Esophagus (tissue), 2 donors: Measurements from ENCODE around the gene PDGFD. TPM values are rescaled to one million over a fixed set of nuclear protein-coding genes. Genes with fewer than 3 reads are reported as not detected.

Experiments
- H3K27ac ChIP-seq, 2 donors: one replicate each; pipeline ENCODE4 v1.5.1; 2013; ENCODE audit warnings: low read depth in 2 of 2, mild to moderate bottlenecking in 2 of 2, inconsistent platforms in 1 of 2, low read length in 1 of 2, moderate library complexity in 1 of 2
- H3K27me3 ChIP-seq, 2 donors: one replicate each; pipeline ENCODE4 v1.6.1; 2013; ENCODE audit warnings: low read length in 2 of 2, control low read depth in 1 of 2, mild to moderate bottlenecking in 1 of 2; ENCODE audit not compliant: insufficient read depth in 2 of 2, control insufficient read depth in 1 of 2
- H3K36me3 ChIP-seq, 2 donors: one replicate each; pipeline ENCODE4 v1.6.1; 2013; ENCODE audit warnings: low read length in 1 of 2; ENCODE audit not compliant: control insufficient read depth in 2 of 2, insufficient read depth in 2 of 2
- H3K4me1 ChIP-seq, 2 donors: one replicate each; pipeline ENCODE4 v1.6.1; 2013; ENCODE audit warnings: low read length in 1 of 2; ENCODE audit not compliant: control insufficient read depth in 2 of 2, insufficient read depth in 2 of 2
- H3K4me3 ChIP-seq, 2 donors: one replicate each; pipeline ENCODE4 v1.5.1; 2013; ENCODE audit warnings: low read length in 2 of 2, mild to moderate bottlenecking in 2 of 2, low read depth in 1 of 2, moderate library complexity in 1 of 2
- H3K9me3 ChIP-seq, 2 donors: one replicate each; pipeline ENCODE4 v1.6.1; 2013; ENCODE audit warnings: mild to moderate bottlenecking in 2 of 2, low read depth in 1 of 2, low read length in 1 of 2, moderate library complexity in 1 of 2; ENCODE audit not compliant: control insufficient read depth in 2 of 2, insufficient read depth in 1 of 2
- WGBS, 2 donors: extraction: QIAGEN DNeasy Blood & Tissue Kit; methylation state at CpG; one replicate each; pipeline ENCODE4 v1.1.7; 2013; 5-methylcytosine and 5-hydroxymethylcytosine counted together
- polyA plus RNA-seq, 2 donors: library from polyadenylated mRNA; stranded (reverse); fragments of 200-250 nt; gene quantifications; one replicate each; pipeline ENCODE4 v1.2.3, GENCODE V29; 2013
- donor health status: healthy with polysubstance abuse.
- donor health status: Bipolar disorder and iron deficiency.

The PDGFD gene
- polyA plus RNA-seq, 2 donors = 0.35 to 0.52 TPM

DNA sequence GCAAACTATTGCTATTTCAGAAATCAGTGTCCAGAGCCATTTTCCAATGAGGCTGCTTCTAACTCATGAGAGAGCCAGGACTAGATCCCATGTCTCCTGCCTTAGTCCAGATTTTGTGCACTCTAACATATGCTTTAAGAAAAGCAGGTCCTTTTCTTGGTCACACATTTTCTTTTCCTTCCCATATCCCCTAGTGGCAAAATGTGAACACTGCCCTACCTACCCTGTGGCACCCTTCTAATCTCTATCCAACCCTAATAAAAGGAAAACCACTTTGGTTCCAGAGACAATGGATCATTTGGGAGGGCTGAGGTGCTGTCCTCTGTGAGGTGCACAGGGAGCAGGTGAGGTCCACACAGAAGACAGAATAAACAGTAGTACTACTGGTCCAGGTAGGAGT, 199.6 kb downstream of the PDGFD start:
- no peaks in the 10 kb centered on the region for H3K4me1 ChIP-seq
- H3K9me3 ChIP-seq = no peaks in the 10 kb centered on the region
- no peak overlapping the region for H3K4me3 ChIP-seq
- peaks cover 0 to 3% of the 10 kb centered on the region in 2 donors for H3K27me3 ChIP-seq
- H3K36me3 ChIP-seq = no peaks in the 10 kb centered on the region
- H3K27ac ChIP-seq = no peak overlapping the region

DNA sequence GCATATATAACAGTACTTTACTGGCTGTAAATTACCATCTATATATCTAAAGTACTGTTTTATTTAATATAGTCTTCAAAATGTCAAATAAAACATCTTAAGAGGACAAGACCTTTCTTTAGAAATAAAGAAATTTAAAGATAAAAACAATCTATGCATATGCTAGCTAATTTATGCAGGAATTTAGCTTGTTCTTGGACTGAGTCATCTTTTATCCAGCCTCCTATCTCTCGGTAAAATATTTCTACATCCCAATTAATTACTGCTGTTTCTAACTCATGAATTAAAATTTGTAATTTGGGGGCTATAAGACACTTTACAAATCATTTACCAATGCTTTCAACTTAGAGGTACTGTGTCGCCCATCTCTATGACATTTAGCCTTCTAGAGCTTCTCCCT, 200.3 kb downstream of the PDGFD start:
- Histone ChIP-seq H3K4me1 (no peaks in the 10 kb centered on the region), H3K4me3 (no peak overlapping the region), H3K27me3 (peaks cover 0 to 3% of the 10 kb centered on the region in 2 donors), H3K9me3 (no peaks in the 10 kb centered on the region), H3K36me3 (no peaks in the 10 kb centered on the region), H3K27ac (no peak overlapping the region)
- WGBS, 2 donors = 75 to 86% methylated on average over 2 of the region's 2 CpGs

DNA sequence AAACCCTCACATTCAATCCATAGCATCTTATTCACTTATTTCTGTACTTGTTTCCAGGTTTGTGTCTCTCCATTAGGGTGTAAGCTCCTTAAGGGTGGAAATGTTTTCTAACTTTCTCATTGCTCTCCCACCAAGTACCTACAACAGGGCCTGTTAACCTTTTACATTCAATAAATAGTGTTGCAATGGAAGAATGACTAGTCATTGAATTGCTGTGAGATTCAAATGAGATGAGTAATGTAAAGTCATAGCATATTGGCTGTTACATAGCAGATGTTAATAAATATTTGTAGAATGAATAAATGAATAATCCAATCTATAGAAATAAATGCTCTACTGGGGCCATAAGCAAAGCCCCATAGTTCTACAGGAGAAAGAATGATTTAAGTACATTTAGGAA, 202.9 kb downstream of the PDGFD start:
- H3K4me3 ChIP-seq = no peak overlapping the region
- no peaks in the 10 kb centered on the region for H3K4me1 ChIP-seq
- no peaks in the 10 kb centered on the region for H3K36me3 ChIP-seq
- H3K27me3 ChIP-seq = peaks cover 0 to 3% of the 10 kb centered on the region in 2 donors
- no peak overlapping the region for H3K27ac ChIP-seq
- H3K9me3 ChIP-seq = no peaks in the 10 kb centered on the region

DNA sequence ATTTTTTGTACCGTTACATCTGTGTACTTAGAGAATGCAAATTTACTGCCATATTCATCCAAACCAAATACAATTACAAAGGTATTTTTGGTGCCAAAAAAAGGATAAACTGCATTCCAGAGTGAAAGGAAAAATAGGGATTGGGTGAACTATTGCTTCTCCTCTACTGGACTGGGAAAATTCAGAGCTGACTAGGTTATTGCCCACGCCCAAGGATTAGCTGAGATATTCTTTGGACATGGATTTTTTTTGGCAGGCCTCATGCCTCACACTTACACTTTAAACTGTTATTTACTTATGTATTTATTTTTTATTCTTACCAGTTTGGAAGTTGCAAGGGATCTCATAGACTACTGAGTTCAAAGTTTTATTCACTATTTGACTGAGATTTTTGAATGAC, 203.8 kb downstream of the PDGFD start:
- Histone ChIP-seq H3K4me3 (no peak overlapping the region), H3K27me3 (peaks cover 0 to 3% of the 10 kb centered on the region in 2 donors), H3K36me3 (no peaks in the 10 kb centered on the region), H3K27ac (no peak overlapping the region), H3K4me1 (no peaks in the 10 kb centered on the region), H3K9me3 (no peaks in the 10 kb centered on the region)
- 64 to 75% methylated on average over 2 of the region's 2 CpGs for WGBS, 2 donors

DNA sequence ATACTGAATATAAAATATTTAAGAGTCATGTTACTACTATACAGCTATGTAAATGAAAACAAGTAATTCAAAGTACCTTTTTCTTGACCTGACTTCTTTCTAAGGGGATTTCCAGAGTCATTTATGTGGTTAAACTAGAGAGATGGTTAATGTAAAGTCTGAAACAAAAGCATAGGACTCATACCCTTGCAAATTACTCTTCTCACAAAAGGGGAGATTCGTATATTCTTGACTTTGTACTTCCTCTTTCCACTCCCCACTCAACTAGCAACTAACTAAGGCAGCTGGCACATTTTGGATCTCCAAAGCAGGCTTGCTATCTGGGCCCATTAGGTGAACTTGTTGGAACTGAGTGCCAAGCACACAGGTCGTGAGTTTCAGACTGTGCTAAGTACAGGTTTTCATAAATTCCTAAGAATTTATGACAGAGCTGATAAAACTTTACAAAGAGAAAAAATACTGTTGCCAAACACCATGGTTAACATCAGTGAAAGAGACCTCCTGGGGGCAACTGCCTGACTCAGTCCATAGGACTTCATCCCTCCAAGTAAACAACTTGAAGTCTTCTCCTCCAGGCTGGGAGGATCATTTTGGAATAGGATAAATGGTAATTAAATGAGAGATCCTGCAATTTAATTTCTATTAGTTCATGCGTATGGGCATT, 204.5 kb downstream of the PDGFD start:
- Histone ChIP-seq H3K9me3 (no peaks in the 10 kb centered on the region), H3K36me3 (no peaks in the 10 kb centered on the region), H3K4me3 (no peak overlapping the region), H3K27ac (no peak overlapping the region), H3K4me1 (no peaks in the 10 kb centered on the region), H3K27me3 (peaks cover 0 to 3% of the 10 kb centered on the region in 2 donors)
- WGBS, 2 donors = 59 to 64% methylated on average over 3 of the region's 3 CpGs

DNA sequence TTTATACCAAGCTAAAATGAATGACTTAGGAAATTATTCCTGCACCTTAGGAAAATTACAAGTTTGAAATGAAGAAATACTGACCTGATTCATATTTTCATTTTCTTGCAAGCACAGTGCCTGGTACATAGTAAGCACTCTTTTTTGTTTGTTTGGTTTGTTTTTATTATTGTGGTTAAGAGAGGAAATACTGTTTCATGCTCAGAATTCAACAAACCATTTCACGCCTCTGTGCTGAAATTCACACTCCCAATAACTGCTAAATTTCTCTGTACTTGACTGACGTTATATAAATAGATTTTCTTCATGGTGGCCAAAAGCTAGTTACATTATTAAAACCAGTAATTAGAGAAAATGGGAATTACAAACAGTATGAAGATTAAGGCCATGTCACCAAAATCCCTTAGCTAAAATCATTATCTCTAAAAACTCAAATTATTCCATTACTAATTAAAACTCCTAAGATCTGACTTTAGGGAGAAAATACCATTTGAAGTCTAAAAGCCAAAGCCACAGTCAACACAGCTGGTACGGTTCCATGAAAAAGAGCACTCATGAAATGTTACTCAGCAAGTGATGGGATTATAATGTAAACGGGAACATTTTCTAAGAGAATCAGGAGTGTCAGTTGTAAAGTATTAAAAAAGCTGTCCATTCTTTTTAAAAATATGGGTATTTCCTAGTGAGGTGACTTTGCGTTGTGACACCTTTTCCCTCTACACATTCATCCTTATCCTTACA, 205.3 kb downstream of the PDGFD start:
- WGBS, 2 donors = 74 to 78% methylated on average over 5 of the region's 5 CpGs
- Histone ChIP-seq H3K4me1 (no peaks in the 10 kb centered on the region), H3K36me3 (no peaks in the 10 kb centered on the region), H3K27me3 (peaks cover 0 to 3% of the 10 kb centered on the region in 2 donors), H3K4me3 (no peak overlapping the region), H3K27ac (no peak overlapping the region), H3K9me3 (no peaks in the 10 kb centered on the region)

DNA sequence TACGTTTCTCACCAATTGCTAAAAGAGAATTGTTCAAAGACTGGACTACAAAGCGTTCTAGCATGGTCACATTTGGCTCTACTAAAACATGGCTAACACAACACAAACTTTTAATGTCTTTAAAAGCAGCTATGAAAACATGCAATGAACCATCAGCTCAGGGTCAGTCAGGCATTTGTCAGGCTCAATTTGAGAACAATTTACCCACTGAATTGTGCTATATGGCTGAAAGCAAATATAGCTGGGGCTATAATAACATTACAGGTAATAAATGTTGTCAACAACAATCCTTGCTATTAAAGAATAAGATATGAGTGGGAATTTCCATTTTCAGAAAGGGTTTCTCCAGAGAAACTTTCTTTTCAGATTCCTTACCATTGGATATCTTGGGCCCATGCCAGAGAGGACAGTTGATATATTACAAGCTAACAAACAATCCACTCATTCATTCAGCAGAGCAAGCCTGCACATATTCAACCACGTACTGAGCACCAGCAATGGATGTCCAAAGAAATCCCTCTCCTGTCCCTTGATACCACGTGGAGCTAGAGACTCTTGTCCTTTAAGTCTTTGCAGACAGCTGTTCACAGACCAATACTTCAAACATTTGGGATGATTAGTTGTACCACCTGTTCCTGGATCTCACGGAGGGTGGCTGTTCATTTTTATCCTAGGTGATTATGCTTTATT, 210.0 kb downstream of the PDGFD start:
- WGBS, 2 donors = 59 to 65% methylated on average over 5 of the region's 5 CpGs
- Histone ChIP-seq H3K4me1 (no peaks in the 10 kb centered on the region), H3K9me3 (no peaks in the 10 kb centered on the region)

DNA sequence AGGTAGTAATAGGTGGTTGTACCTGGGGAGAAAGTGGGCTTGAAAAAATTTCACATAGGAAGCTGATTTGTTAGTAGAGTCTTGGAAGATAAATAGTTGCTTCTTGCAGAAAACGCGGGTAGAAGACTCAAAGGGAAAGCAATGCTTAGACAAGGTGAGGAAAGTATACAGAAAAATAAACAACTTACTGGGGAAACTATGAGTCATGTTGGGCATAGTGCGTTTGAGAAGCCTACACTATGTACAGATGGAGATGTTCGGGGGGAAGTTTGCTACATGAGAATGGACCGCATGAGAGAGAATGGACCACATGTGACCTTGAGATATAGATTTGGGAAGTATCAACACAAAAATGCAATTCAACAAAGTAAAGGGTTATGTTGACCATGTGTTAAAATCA, 214.2 kb downstream of the PDGFD start:
- Histone ChIP-seq H3K27ac (no peak overlapping the region), H3K4me3 (no peak overlapping the region), H3K9me3 (no peaks in the 10 kb centered on the region), H3K36me3 (no peaks in the 10 kb centered on the region), H3K4me1 (no peaks in the 10 kb centered on the region), H3K27me3 (no peaks in the 10 kb centered on the region)
- 92% methylated on average over 5 of the region's 5 CpGs for WGBS, 2 donors

More for the DNA sequence above, 210.0 kb downstream of the PDGFD start:
- no peak overlapping the region for H3K4me3 ChIP-seq
- no peak overlapping the region for H3K27ac ChIP-seq
- no peaks in the 10 kb centered on the region for H3K27me3 ChIP-seq
- no peaks in the 10 kb centered on the region for H3K36me3 ChIP-seq

DNA sequence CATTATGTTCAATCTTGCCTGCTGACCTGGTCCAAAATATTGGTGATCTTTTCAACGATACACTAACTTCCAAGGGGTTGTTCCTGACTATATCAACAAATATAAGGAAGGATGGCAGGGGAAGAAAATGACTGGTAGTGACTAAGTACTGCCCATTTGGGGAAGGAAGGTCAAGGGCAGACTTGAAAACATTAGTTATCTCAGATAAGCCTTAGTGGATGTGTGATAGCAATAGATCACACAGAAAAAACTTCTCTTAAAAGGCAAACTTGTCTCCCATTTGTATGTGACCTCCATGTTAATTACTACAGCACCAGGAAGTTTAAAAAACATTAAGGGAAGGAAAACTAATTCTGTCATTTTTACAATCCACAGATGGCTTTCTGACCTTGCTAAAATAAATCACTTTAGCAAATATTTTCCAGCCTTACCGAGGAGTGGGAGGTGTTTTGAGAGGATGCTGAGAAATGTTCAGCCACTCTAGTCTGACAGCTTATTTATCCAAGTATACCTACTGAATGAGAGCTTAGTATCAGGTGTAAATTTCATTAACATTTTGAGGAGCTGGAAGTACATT, 215.7 kb downstream of the PDGFD start:
- Histone ChIP-seq H3K4me3 (no peak overlapping the region), H3K27me3 (no peaks in the 10 kb centered on the region), H3K36me3 (no peaks in the 10 kb centered on the region), H3K27ac (no peak overlapping the region), H3K9me3 (no peaks in the 10 kb centered on the region), H3K4me1 (no peaks in the 10 kb centered on the region)
- 50 to 59% methylated on average over 2 of the region's 2 CpGs for WGBS, 2 donors
